K562 (cell line): Measurements from ENCODE around the gene NABP2. TPM values are rescaled to one million over a fixed set of nuclear protein-coding genes. Genes with fewer than 3 reads are reported as not detected.

Source experiments
- ATAC-seq: fragments of 200-7000 bp; cut with Tn5 transposase; 3 replicates; pipeline ENCODE4 v1.9.1; 2020; ENCODE audit warnings: moderate library complexity
- BruUV-seq: library from RNA; stranded (reverse); fragments of 400-500 nt; replicated peaks from 2 replicates; lab custom pipeline; 2021; lab: Mats Ljungman, UMichigan
- CTCF ChIA-PET: fragments of 300-600 bp; formaldehyde crosslinking; extraction: SDS; loops from one replicate; lab custom pipeline; 2021; ENCODE audit warnings: low intra/inter-chr PET ratio; lab: Yijun Ruan, JAX
- POLR2A ChIA-PET: fragments of 300-600, 350-650 bp; sonication (Branson Sonifier 250); formaldehyde crosslinking; extraction: SDS; loops from one replicate; lab custom pipeline; 2021; ENCODE audit warnings: antibody characterized with exemption, inconsistent platforms; lab: Yijun Ruan, JAX
- DNase-seq, 4 experiments: peaks; one replicate each; pipeline versions ENCODE4 v3.0.0 to v3.0.0-alpha.2; 2011 to 2018; ENCODE audit warnings: low spot score in 3 of 4, mixed read lengths in 3 of 4; ENCODE audit errors: extremely low read depth in 1 of 4
- FAIRE-seq: peaks from 2 replicates; lab custom pipeline; 2011; peaks lifted over from hg19 to GRCh38; lab: Jason Lieb, UNC
- H2AFZ ChIP-seq: 2 replicates; pipeline ENCODE4 v1.6.0; 2011; ENCODE audit warnings: low read depth, low read length, control low read depth, inconsistent platforms
- H3K27ac ChIP-seq: fragments of 200-600 bp; 3 replicates; pipeline ENCODE4 v1.8.0; 2011; ENCODE audit warnings: low read depth, mild to moderate bottlenecking, control low read depth, inconsistent platforms, low read length, moderate library complexity, mixed read lengths; ENCODE audit errors: extremely low read depth
- H3K27me3 ChIP-seq, 2 experiments: fragments of 300-600 bp in 1 of 2; 2 replicates in 1 of 2; 3 replicates in 1 of 2; pipeline versions ENCODE4 v1.6.0 to v1.8.0; 2011; ENCODE audit warnings: inconsistent platforms in 2 of 2, low read length in 2 of 2, mild to moderate bottlenecking in 1 of 2, mixed read lengths in 1 of 2, moderate library complexity in 1 of 2; ENCODE audit not compliant: control insufficient read depth in 2 of 2, insufficient read depth in 2 of 2
- H3K36me3 ChIP-seq: fragments of 300-600 bp; 3 replicates; pipeline ENCODE4 v1.8.0; 2011; ENCODE audit warnings: mild to moderate bottlenecking, low read length, inconsistent platforms; ENCODE audit not compliant: control insufficient read depth, insufficient read depth
- H3K4me1 ChIP-seq, 2 experiments: fragments of 200-600 bp in 1 of 2; replicated peaks in 1 of 2; 2 replicates in 1 of 2; 3 replicates in 1 of 2; pipeline versions ENCODE4 v1.5.1 to v1.8.0; 2011; ENCODE audit warnings: inconsistent platforms in 2 of 2, low read length in 2 of 2, mild to moderate bottlenecking in 1 of 2, mixed read lengths in 1 of 2, moderate library complexity in 1 of 2; ENCODE audit not compliant: control insufficient read depth in 2 of 2, insufficient read depth in 2 of 2
- H3K4me2 ChIP-seq: 2 replicates; pipeline ENCODE4 v1.6.1; 2011; ENCODE audit warnings: low read length, control low read depth, inconsistent platforms, mixed read lengths; ENCODE audit not compliant: insufficient read depth
- H3K4me3 ChIP-seq: fragments of 200-600 bp; sonication (generic), shearing (Covaris generic); 2 replicates; pipeline ENCODE4 v1.5.1; 2016; ENCODE audit warnings: control low read depth, inconsistent platforms
- H3K79me2 ChIP-seq: fragments of 200-600 bp; 3 replicates; pipeline ENCODE4 v1.8.0; 2011; ENCODE audit warnings: low read length, inconsistent platforms; ENCODE audit not compliant: control insufficient read depth, insufficient read depth
- H3K9ac ChIP-seq, 2 experiments: 2 replicates each; pipeline versions ENCODE4 v1.6.0 to v1.6.1; 2011; ENCODE audit warnings: low read depth in 2 of 2, low read length in 2 of 2, control low read depth in 1 of 2, inconsistent platforms in 1 of 2, mild to moderate bottlenecking in 1 of 2, mixed read lengths in 1 of 2; ENCODE audit not compliant: insufficient read depth in 1 of 2
- H3K9me1 ChIP-seq: one replicate; pipeline ENCODE4 v1.6.0; 2011; ENCODE audit warnings: inconsistent platforms, mild to moderate bottlenecking, low read length, moderate library complexity; ENCODE audit not compliant: control insufficient read depth, insufficient read depth
- H3K9me3 ChIP-seq: replicated peaks from 2 replicates; pipeline ENCODE4 v1.5.1; 2011; ENCODE audit warnings: low read depth, low read length, inconsistent platforms; ENCODE audit not compliant: control insufficient read depth, insufficient read depth
- H4K20me1 ChIP-seq: replicated peaks from 2 replicates; pipeline ENCODE4 v1.6.1; 2011; ENCODE audit warnings: low read length, inconsistent platforms, mixed read lengths; ENCODE audit not compliant: control insufficient read depth, insufficient read depth
- CBX5 ChIP-seq: IDR thresholded peaks from 2 replicates; pipeline ENCODE4 v1.6.1; 2014; ENCODE audit warnings: low read depth, borderline replicate concordance
- EGR1 ChIP-seq: fragments of 450-650 bp; conservative IDR thresholded peaks from 2 replicates; pipeline ENCODE4 v1.6.1; 2017; ENCODE audit warnings: mild to moderate bottlenecking
- ELF1 ChIP-seq: fragments of 200-800 bp; sonication (Bioruptor generic); IDR thresholded peaks from 2 replicates; pipeline ENCODE4 v1.6.1; 2016; ENCODE audit warnings: missing genetic modification characterization, missing compliant biosample characterization
- FOS ChIP-seq: IDR thresholded peaks from 3 replicates; pipeline ENCODE4 v1.6.1; 2011; ENCODE audit not compliant: insufficient read length; ENCODE audit errors: extremely low read depth
- GATA2 ChIP-seq: sonication (generic); formaldehyde crosslinking; IDR thresholded peaks from 2 replicates; pipeline ENCODE4 v1.4.0; 2020; ENCODE audit warnings: mild to moderate bottlenecking, missing genetic modification reagents
- HMGXB4 ChIP-seq: sonication (generic); formaldehyde crosslinking; IDR thresholded peaks from 2 replicates; pipeline ENCODE4 v1.8.1; 2023; ENCODE audit warnings: mild to moderate bottlenecking, missing genetic modification reagents
- LCOR ChIP-seq: sonication (generic); formaldehyde crosslinking; IDR thresholded peaks from 2 replicates; pipeline ENCODE4 v1.8.0; 2022; ENCODE audit warnings: mild to moderate bottlenecking, missing genetic modification reagents
- LEF1 ChIP-seq: fragments of 450-650 bp; IDR thresholded peaks from 2 replicates; pipeline ENCODE4 v1.6.1; 2016; ENCODE audit warnings: mild to moderate bottlenecking
- SETDB1 ChIP-seq: IDR thresholded peaks from one replicate; pipeline ENCODE4 v1.6.1; 2012; ENCODE audit warnings: low read length, control low read depth, inconsistent platforms
- SUPT5H ChIP-seq: fragments of 450-650 bp; IDR thresholded peaks from 2 replicates; pipeline ENCODE4 v1.6.1; 2016
- U2AF2 ChIP-seq: fragments of 200-400 bp; formaldehyde crosslinking; optimal IDR thresholded peaks from 2 replicates; pipeline ENCODE3; 2017; ENCODE audit warnings: low read depth, mild to moderate bottlenecking, low read length
- ZNF830 ChIP-seq: fragments of 250-450 bp; sonication (Bioruptor Pico); IDR thresholded peaks from 2 replicates; pipeline ENCODE4 v1.5.0; 2021; ENCODE audit warnings: mild to moderate bottlenecking
- ZZZ3 ChIP-seq: fragments of 450-650 bp; IDR thresholded peaks from 2 replicates; pipeline ENCODE4 v1.6.1; 2016; ENCODE audit warnings: antibody characterized with exemption, mild to moderate bottlenecking, moderate library complexity
- WGBS: fragments of 100-300 bp; shearing (Covaris generic); methylation state at CpG from one replicate; pipeline ENCODE4 v1.1.6; 2016; ENCODE audit warnings: low coverage, mixed read lengths; ENCODE audit not compliant: insufficient coverage; ENCODE audit errors: missing lambda C conversion rate; 5-methylcytosine and 5-hydroxymethylcytosine counted together
- in situ Hi-C: fragments of 300-500 bp; cut with MboI; formaldehyde crosslinking; loops from 4 replicates; pipeline ENCODE4 v1.15.0; 2018; ENCODE audit warnings: inconsistent platforms, mixed read lengths
- intact Hi-C: fragments of 100-400 bp; cut with micrococcal nuclease; formaldehyde crosslinking; loops from 2 replicates; pipeline ENCODE4 v1.14.2; 2022
- polyA plus RNA-seq, 8 experiments: library from polyadenylated mRNA; depleted of rRNA in 4 of 8; stranded (reverse) in 5 of 8; unstranded in 3 of 8; fragments of >200 nt; fragmentation: Nextera tagmentation in 2 of 8; fragmentation: Illumina TruSeq in 1 of 8; extraction: Ambion mirVana in 2 of 8; extraction: Trizol in 1 of 8; gene quantifications; 2 replicates each; pipeline versions ENCODE4 v1.2.1 to v1.2.3, GENCODE V29; 2011 to 2014; ENCODE audit warnings: inconsistent platforms in 1 of 8, missing spikeins in 1 of 8
- total RNA-seq, 7 experiments: library from RNA; depleted of rRNA in 6 of 7; stranded (reverse); fragments of >200 nt in 6 of 7; fragmentation: Illumina TruSeq in 2 of 7; extraction: Trizol in 2 of 7; gene quantifications; 2 replicates each; pipeline versions ENCODE4 v1.2.1 to v1.2.3, GENCODE V29; 2011 to 2021; ENCODE audit warnings: low replicate concordance in 1 of 7

Gene NABP2
- total and polyA plus RNA-seq, 9 of the 15 experiments (the other 6 are each of a cell fraction or from before 2014, with no cell fraction given) = 11.3 to 60.6 (median 43.5) TPM

- Histone ChIP-seq H2AFZ (no peak overlapping the region), H3K9ac (peak overlapping the region in 1 of 2 experiments; percentile 24; a peak in 1 of 4 replicates), H3K27ac (no peak overlapping the region), H3K4me3 (no peak overlapping the region), H3K9me1 (no peaks in the 10 kb centered on the region), H3K27me3 (no peaks in the 10 kb centered on the region), H3K4me2 (no peak overlapping the region), H3K79me2 (no peaks in the 10 kb centered on the region), H3K4me1 (peaks cover 30 to 43% of the 10 kb centered on the region in 2 experiments), H3K9me3 (no peaks in the 10 kb centered on the region), H3K36me3 (peaks cover 70% of the 10 kb centered on the region; the same call in 2 of the 3 replicates), H4K20me1 (no peaks in the 10 kb centered on the region)
- BruUV-seq = no TSS peak
- WGBS = 69% methylated on average over 8 of the region's 9 CpGs
- POLR2A ChIA-PET = interaction anchor here (1.0 kb wide), 2 partner anchors 9 to 10 kb away, joined by 3 to 4 read pairs; no protein-coding TSS in a partner anchor
- ATAC-seq (no peak), DNase-seq (no peak), FAIRE-seq (no peak)
- in situ Hi-C loops = no loop called here
- intact Hi-C loops = no loop called here
- CTCF ChIA-PET = no interaction called here
- TF ChIP-seq ZZZ3 (no peak), U2AF2 (no peak), GATA2 (peak; percentile 32; the same call in 1 of the 2 replicates), LEF1 (no peak), HMGXB4 (no peak), SETDB1 (no peak), EGR1 (peak; percentile 61), FOS (no peak), ZNF830 (CRISPR knock-in tag) (no peak), LCOR (CRISPR knock-in tag) (no peak), CBX5 (no peak), SUPT5H (no peak), ELF1 (tag) (no peak)
Measured at GRCh38 chr12:56241424-56242303, 17.5 kb downstream of the NABP2 start.
